ENCODE results near the gene SASH3.

Gene SASH3

DNA sequence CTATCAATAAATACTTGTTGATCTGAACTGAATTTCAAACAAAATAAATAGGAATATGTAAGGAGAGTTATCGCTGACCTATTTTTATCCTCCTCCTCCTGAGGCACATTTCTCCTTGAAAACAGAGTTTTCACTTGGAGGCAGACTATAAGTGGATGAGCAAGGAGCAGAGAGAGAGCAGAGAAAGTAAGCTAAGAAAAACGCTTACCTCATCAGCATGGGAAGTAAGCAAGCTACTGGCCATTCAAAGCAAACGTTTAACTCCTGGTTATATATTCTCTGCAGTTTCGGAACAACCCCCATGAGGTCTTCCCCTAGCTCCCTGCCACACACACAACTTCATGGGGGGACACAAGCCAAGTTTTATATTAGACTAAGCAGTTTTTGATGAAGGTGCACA, 50.7 kb downstream of the SASH3 start:
- no peaks in the 10 kb centered on the region for H4K20me1 ChIP-seq (ENCODE audit: control insufficient read depth, insufficient read depth, low read depth, low read length)
- H3K4me1 ChIP-seq (ENCODE audit: control insufficient read depth, low read length): peaks cover 9% of the 10 kb centered on the region
- H3K9me3 ChIP-seq (ENCODE audit: control insufficient read depth, insufficient read depth, low read length): no peaks in the 10 kb centered on the region
- H3K36me3 ChIP-seq (ENCODE audit: control insufficient read depth, low read length): no peaks in the 10 kb centered on the region; the same call in 1 of the 2 replicates
- H3K4me2 ChIP-seq (ENCODE audit: low read length): no peak overlapping the region
- no peaks in the 10 kb centered on the region for H3K9me2 ChIP-seq (replicated peaks; ENCODE audit: control insufficient read depth, low read length)
- TF ChIP-seq, protein P1, sequence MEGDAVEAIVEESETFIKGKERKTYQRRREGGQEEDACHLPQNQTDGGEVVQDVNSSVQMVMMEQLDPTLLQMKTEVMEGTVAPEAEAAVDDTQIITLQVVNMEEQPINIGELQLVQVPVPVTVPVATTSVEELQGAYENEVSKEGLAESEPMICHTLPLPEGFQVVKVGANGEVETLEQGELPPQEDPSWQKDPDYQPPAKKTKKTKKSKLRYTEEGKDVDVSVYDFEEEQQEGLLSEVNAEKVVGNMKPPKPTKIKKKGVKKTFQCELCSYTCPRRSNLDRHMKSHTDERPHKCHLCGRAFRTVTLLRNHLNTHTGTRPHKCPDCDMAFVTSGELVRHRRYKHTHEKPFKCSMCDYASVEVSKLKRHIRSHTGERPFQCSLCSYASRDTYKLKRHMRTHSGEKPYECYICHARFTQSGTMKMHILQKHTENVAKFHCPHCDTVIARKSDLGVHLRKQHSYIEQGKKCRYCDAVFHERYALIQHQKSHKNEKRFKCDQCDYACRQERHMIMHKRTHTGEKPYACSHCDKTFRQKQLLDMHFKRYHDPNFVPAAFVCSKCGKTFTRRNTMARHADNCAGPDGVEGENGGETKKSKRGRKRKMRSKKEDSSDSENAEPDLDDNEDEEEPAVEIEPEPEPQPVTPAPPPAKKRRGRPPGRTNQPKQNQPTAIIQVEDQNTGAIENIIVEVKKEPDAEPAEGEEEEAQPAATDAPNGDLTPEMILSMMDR (IDR thresholded peaks at IDR 0.05; ENCODE audit: low read depth, low read length, poor library complexity, severe bottlenecking): no peak
- no peak for TF ChIP-seq EZH2phosphoT487 (IDR thresholded peaks at IDR 0.05; ENCODE audit: borderline replicate concordance, low read length)
- H3F3A ChIP-seq (ENCODE audit: control insufficient read depth, insufficient read depth): no peaks in the 10 kb centered on the region
- H3K79me2 ChIP-seq (ENCODE audit: control insufficient read depth, low read length): no peaks in the 10 kb centered on the region
- H3K27ac ChIP-seq (ENCODE audit: low read depth, low read length): no peak overlapping the region
- no peak overlapping the region for H3K4me3 ChIP-seq (ENCODE audit: low read length)
- no peaks in the 10 kb centered on the region for H3K27me3 ChIP-seq (ENCODE audit: control insufficient read depth, low read length)

DNA sequence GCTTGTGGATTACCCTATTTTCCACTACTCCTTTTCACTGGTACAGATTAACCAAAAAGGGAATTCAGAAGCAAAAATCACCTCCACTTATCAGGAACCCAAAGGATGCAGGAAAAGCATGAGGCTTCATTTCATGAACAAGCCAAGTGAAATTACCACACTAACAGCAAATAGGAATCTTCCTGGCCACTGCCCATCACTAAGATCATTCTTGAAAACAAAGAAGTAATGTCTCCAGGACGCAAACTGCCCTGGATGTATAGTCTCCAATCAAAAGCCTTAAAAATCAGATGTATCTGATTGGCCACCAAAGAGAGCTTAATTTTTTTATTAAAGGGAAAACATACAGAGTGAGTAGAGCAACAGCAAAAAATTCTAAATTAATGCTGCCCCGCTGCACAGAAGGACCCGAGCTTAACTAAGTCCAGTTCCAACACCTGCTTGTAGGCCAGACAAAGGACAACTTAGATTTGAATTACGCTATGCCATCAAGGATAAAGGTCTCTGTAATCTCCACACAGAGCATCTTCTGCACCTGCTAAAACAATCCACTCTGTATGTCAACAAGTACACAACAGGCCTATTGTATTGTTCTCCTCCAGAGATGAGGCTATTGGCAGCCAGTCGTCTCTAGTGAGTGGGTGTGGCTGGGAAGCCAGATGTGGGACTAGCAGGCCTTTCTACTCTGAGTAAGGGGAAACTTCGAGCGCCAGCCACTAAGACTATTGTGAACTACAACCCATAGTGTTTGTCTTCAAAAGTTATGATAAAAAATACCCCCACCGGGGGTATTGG, 51.5 kb downstream of the SASH3 start:
- no peak overlapping the region for H3K4me2 ChIP-seq (ENCODE audit: low read length)
- no peaks in the 10 kb centered on the region for H3K27me3 ChIP-seq (ENCODE audit: control insufficient read depth, low read length)
- H3K36me3 ChIP-seq (ENCODE audit: control insufficient read depth, low read length): no peaks in the 10 kb centered on the region; the same call in 1 of the 2 replicates
- TF ChIP-seq, protein P1 (IDR thresholded peaks at IDR 0.05; ENCODE audit: low read depth, low read length, poor library complexity, severe bottlenecking): no peak
- TF ChIP-seq EZH2phosphoT487 (IDR thresholded peaks at IDR 0.05; ENCODE audit: borderline replicate concordance, low read length): no peak
- no peaks in the 10 kb centered on the region for H3F3A ChIP-seq (ENCODE audit: control insufficient read depth, insufficient read depth)
- no peaks in the 10 kb centered on the region for H3K79me2 ChIP-seq (ENCODE audit: control insufficient read depth, low read length)
- peaks cover 3% of the 10 kb centered on the region for H3K4me1 ChIP-seq (ENCODE audit: control insufficient read depth, low read length)
- H3K9me3 ChIP-seq (ENCODE audit: control insufficient read depth, insufficient read depth, low read length): no peaks in the 10 kb centered on the region
- H3K4me3 ChIP-seq (ENCODE audit: low read length): no peak overlapping the region
- no peak overlapping the region for H3K27ac ChIP-seq (ENCODE audit: low read depth, low read length)
- H4K20me1 ChIP-seq (ENCODE audit: control insufficient read depth, insufficient read depth, low read depth, low read length): no peaks in the 10 kb centered on the region
- H3K9me2 ChIP-seq (replicated peaks; ENCODE audit: control insufficient read depth, low read length): no peaks in the 10 kb centered on the region

DNA sequence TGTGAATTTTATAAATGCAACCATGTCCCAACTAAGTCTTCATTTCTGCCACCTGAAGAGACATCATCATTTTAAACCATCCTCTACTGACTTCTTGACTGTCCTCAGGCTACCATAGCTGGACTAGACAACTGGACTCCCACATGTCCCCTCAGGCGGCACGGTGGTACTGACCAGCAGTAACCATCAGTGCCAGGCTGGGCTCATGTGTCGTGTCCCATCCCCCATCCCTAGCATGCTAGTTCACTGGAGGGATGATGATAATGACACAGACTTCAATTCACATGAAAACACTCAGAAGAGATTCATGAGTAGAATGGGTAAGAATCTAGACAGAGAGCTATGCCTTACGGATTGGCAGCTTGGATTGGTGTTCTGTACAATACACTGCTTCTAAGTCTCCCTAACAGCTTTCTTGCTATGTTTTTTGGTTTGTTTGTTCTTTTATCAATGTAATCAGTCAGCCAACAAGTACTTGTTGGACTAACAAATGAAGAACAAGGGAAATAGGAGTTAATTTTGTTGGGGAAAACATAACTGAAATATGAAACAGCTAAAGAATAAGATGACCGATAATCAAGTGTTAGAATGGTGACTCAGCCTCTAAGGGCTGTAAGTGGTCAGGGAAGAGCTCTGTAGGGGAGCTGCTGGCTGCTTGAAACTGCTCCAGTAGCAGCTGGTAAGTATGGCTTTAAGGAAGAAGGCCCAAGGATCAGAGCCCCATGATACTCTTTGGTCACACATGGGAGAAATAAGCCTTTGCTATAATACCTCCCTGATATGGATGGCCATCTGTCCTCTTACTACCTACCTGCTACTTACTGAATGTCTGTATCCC, 53.6 kb downstream of the SASH3 start:
- Histone ChIP-seq H3K4me2 (ENCODE audit: low read length) (no peak overlapping the region), H3K27me3 (ENCODE audit: control insufficient read depth, low read length) (no peaks in the 10 kb centered on the region), H3F3A (ENCODE audit: control insufficient read depth, insufficient read depth) (no peaks in the 10 kb centered on the region), H3K27ac (ENCODE audit: low read depth, low read length) (no peak overlapping the region), H3K79me2 (ENCODE audit: control insufficient read depth, low read length) (no peaks in the 10 kb centered on the region), H3K4me3 (ENCODE audit: low read length) (no peak overlapping the region), H3K36me3 (ENCODE audit: control insufficient read depth, low read length) (peaks cover 8% of the 10 kb centered on the region; the same call in 1 of the 2 replicates), H4K20me1 (ENCODE audit: control insufficient read depth, insufficient read depth, low read depth, low read length) (no peaks in the 10 kb centered on the region), H3K9me3 (ENCODE audit: control insufficient read depth, insufficient read depth, low read length) (no peaks in the 10 kb centered on the region), H3K4me1 (ENCODE audit: control insufficient read depth, low read length) (no peaks in the 10 kb centered on the region), H3K9me2 (replicated peaks; ENCODE audit: control insufficient read depth, low read length) (no peaks in the 10 kb centered on the region)
- TF ChIP-seq EZH2phosphoT487 (IDR thresholded peaks at IDR 0.05; ENCODE audit: borderline replicate concordance, low read length): no peak
- TF ChIP-seq, protein P1 (IDR thresholded peaks at IDR 0.05; ENCODE audit: low read depth, low read length, poor library complexity, severe bottlenecking): no peak
